H9 (cell line): ENCODE data around the gene TSNAXIP1. TPM values are rescaled to one million over a fixed set of nuclear protein-coding genes. Genes with fewer than 3 reads are reported as not detected.

ENCODE experiments used
- DNase-seq: peaks from one replicate; pipeline ENCODE4 v3.0.0-alpha.2; 2017
- H2AFZ ChIP-seq: one replicate; pipeline ENCODE4 v1.6.1; 2013; ENCODE audit warnings: mild to moderate bottlenecking, low read length, control low read depth, moderate library complexity
- H2AK5ac ChIP-seq: 2 replicates; pipeline ENCODE4 v1.6.1; 2013; ENCODE audit warnings: low read length, control low read depth, mixed read lengths; ENCODE audit not compliant: insufficient read length
- H2BK120ac ChIP-seq: one replicate; pipeline ENCODE4 v1.6.1; 2013; ENCODE audit warnings: low read depth, mild to moderate bottlenecking, low read length, control low read depth, inconsistent platforms; ENCODE audit not compliant: poor library complexity, severe bottlenecking
- H2BK12ac ChIP-seq: 2 replicates; pipeline ENCODE4 v1.6.1; 2013; ENCODE audit warnings: low read length, control low read depth, mixed read lengths, low read depth; ENCODE audit not compliant: insufficient read length
- H2BK15ac ChIP-seq: 2 replicates; pipeline ENCODE4 v1.6.1; 2013; ENCODE audit warnings: low read depth, low read length, control low read depth
- H2BK20ac ChIP-seq: one replicate; pipeline ENCODE4 v1.6.1; 2013; ENCODE audit warnings: low read depth, mild to moderate bottlenecking, low read length, control low read depth, inconsistent platforms; ENCODE audit not compliant: poor library complexity, severe bottlenecking
- H2BK5ac ChIP-seq: 2 replicates; pipeline ENCODE4 v1.6.1; 2013; ENCODE audit warnings: low read length, control low read depth, mixed read lengths; ENCODE audit not compliant: insufficient read length
- H3K14ac ChIP-seq: 2 replicates; pipeline ENCODE4 v1.6.1; 2013; ENCODE audit warnings: low read length, control low read depth; ENCODE audit not compliant: insufficient read depth
- H3K18ac ChIP-seq: 2 replicates; pipeline ENCODE4 v1.6.1; 2013; ENCODE audit warnings: low read depth, mild to moderate bottlenecking, mixed read lengths, low read length, control low read depth; ENCODE audit not compliant: insufficient read length
- H3K23ac ChIP-seq: 2 replicates; pipeline ENCODE4 v1.6.1; 2013; ENCODE audit warnings: low read length, control low read depth, mixed read lengths, low read depth; ENCODE audit not compliant: insufficient read length
- H3K23me2 ChIP-seq: 2 replicates; pipeline ENCODE4 v1.6.1; 2013; ENCODE audit warnings: low read depth, mild to moderate bottlenecking, mixed read lengths, low read length, control low read depth; ENCODE audit not compliant: insufficient read length, poor library complexity, severe bottlenecking
- H3K27ac ChIP-seq: 2 replicates; pipeline ENCODE4 v1.5.1; 2013; ENCODE audit warnings: low read length, control low read depth, mixed read lengths, low read depth; ENCODE audit not compliant: insufficient read length
- H3K27me3 ChIP-seq: 2 replicates; pipeline ENCODE4 v1.6.1; 2013; ENCODE audit warnings: low read length, control low read depth, inconsistent platforms; ENCODE audit not compliant: insufficient read depth
- H3K4ac ChIP-seq: 2 replicates; pipeline ENCODE4 v1.6.1; 2013; ENCODE audit warnings: low read depth, mild to moderate bottlenecking, control low read depth, inconsistent platforms, low read length, moderate library complexity
- H3K4me1 ChIP-seq: 2 replicates; pipeline ENCODE4 v1.6.1; 2013; ENCODE audit warnings: low read length, control low read depth, inconsistent platforms; ENCODE audit not compliant: insufficient read depth
- H3K4me2 ChIP-seq: 2 replicates; pipeline ENCODE4 v1.6.1; 2013; ENCODE audit warnings: low read length, control low read depth, mixed read lengths; ENCODE audit not compliant: insufficient read length, insufficient read depth
- H3K56ac ChIP-seq: 2 replicates; pipeline ENCODE4 v1.6.1; 2013; ENCODE audit warnings: low read depth, mild to moderate bottlenecking, mixed read lengths, low read length, control low read depth; ENCODE audit not compliant: insufficient read length
- H3K79me1 ChIP-seq: 2 replicates; pipeline ENCODE4 v1.6.1; 2013; ENCODE audit warnings: low read depth, mild to moderate bottlenecking, moderate library complexity, low read length, control low read depth, inconsistent platforms; ENCODE audit not compliant: insufficient read depth, poor library complexity, severe bottlenecking
- H3K79me2 ChIP-seq: 2 replicates; pipeline ENCODE4 v1.6.1; 2013; ENCODE audit warnings: low read length, control low read depth, inconsistent platforms; ENCODE audit not compliant: insufficient read depth
- H3K9ac ChIP-seq: 2 replicates; pipeline ENCODE4 v1.6.1; 2013; ENCODE audit warnings: low read length, control low read depth, mixed read lengths; ENCODE audit not compliant: insufficient read length; ENCODE audit errors: extremely low read depth
- H3K9me3 ChIP-seq: one replicate; pipeline ENCODE4 v1.6.1; 2013; ENCODE audit warnings: low read depth, low read length, inconsistent platforms; ENCODE audit not compliant: control insufficient read depth
- H3T11ph ChIP-seq: one replicate; pipeline ENCODE4 v1.6.1; 2013; ENCODE audit warnings: mild to moderate bottlenecking, low read length, control low read depth, inconsistent platforms
- H4K20me1 ChIP-seq: one replicate; pipeline ENCODE4 v1.6.1; 2013; ENCODE audit not compliant: control insufficient read depth, insufficient read length, insufficient read depth
- H4K5ac ChIP-seq: 2 replicates; pipeline ENCODE4 v1.6.1; 2013; ENCODE audit warnings: low read depth, mild to moderate bottlenecking, mixed read lengths, low read length, control low read depth; ENCODE audit not compliant: insufficient read length
- H4K8ac ChIP-seq: replicated peaks from 2 replicates; pipeline ENCODE4 v1.6.1; 2013; ENCODE audit warnings: low read length, control low read depth, mixed read lengths, low read depth; ENCODE audit not compliant: insufficient read length
- H4K91ac ChIP-seq: 2 replicates; pipeline ENCODE4 v1.6.1; 2013; ENCODE audit warnings: low read depth, mild to moderate bottlenecking, moderate library complexity, mixed read lengths, low read length, control low read depth; ENCODE audit not compliant: insufficient read length
- H3K27ac Mint-ChIP-seq, 3 experiments: 2 replicates in 2 of 3; 3 replicates in 1 of 3; pipeline ENCODE4 v1.8.0; 2020 to 2021; ENCODE audit warnings: mixed read lengths in 3 of 3, mild to moderate bottlenecking in 1 of 3, moderate library complexity in 1 of 3
- H3K27me3 Mint-ChIP-seq: 2 replicates; pipeline ENCODE4 v1.8.0; 2021; ENCODE audit warnings: low read depth, mild to moderate bottlenecking, moderate library complexity, mixed read lengths
- H3K36me3 Mint-ChIP-seq, 3 experiments: 2 replicates in 2 of 3; 3 replicates in 1 of 3; pipeline ENCODE4 v1.8.0; 2020 to 2021; ENCODE audit warnings: low read depth in 3 of 3, mixed read lengths in 3 of 3; ENCODE audit not compliant: insufficient read depth in 1 of 3
- H3K4me1 Mint-ChIP-seq, 2 experiments: 2 replicates each; pipeline ENCODE4 v1.8.0; 2020; ENCODE audit warnings: mixed read lengths in 2 of 2
- H3K4me3 Mint-ChIP-seq, 2 experiments: 2 replicates in 1 of 2; 3 replicates in 1 of 2; pipeline ENCODE4 v1.8.0; 2020 to 2021; ENCODE audit warnings: mild to moderate bottlenecking in 2 of 2, mixed read lengths in 2 of 2, moderate library complexity in 1 of 2
- H3K9me3 Mint-ChIP-seq, 2 experiments: 2 replicates in 1 of 2; 3 replicates in 1 of 2; pipeline ENCODE4 v1.8.0; 2020; ENCODE audit warnings: mild to moderate bottlenecking in 2 of 2, mixed read lengths in 2 of 2, moderate library complexity in 1 of 2
- CTCF ChIP-seq: fragments of 200-600 bp; sonication (generic); conservative IDR thresholded peaks from 3 replicates; pipeline ENCODE4 v1.8.0; 2021; ENCODE audit warnings: antibody characterized with exemption, mild to moderate bottlenecking
- WGBS: extraction: QIAGEN DNeasy Blood & Tissue Kit; methylation state at CpG from one replicate; pipeline ENCODE4 v1.1.7; 2013; ENCODE audit warnings: missing lambda C conversion rate, low lambda C conversion rate, mixed read lengths; ENCODE audit not compliant: insufficient read length; ENCODE audit errors: extremely low coverage; 5-methylcytosine and 5-hydroxymethylcytosine counted together
- total RNA-seq: library from RNA; stranded (reverse); gene quantifications from 2 replicates; pipeline ENCODE4 v1.2.1, GENCODE V29; 2021

Gene TSNAXIP1
- total RNA-seq, 1 experiment from 2014 or later = 1.3 TPM

GRCh38 chr16:67801241-67801640, 5.4 kb upstream of the TSNAXIP1 start:
- no peak for DNase-seq
- Mint-ChIP-seq H3K27me3 (no peaks in the 10 kb centered on the region), H3K4me3 (no peak overlapping the region), H3K36me3 (peaks cover 14 to 65% (median 51%) of the 10 kb centered on the region in 3 experiments), H3K9me3 (no peaks in the 10 kb centered on the region), H3K27ac (peak overlapping the region in 1 of 3 experiments; percentile 54; a peak in 1 of 7 replicates), H3K4me1 (peaks cover 10 to 11% of the 10 kb centered on the region in 2 experiments)
- TF ChIP-seq CTCF = no peak
- Histone ChIP-seq H2BK120ac (no peak overlapping the region), H2BK12ac (no peak overlapping the region), H4K91ac (no peak overlapping the region), H3K79me2 (peaks cover 2% of the 10 kb centered on the region; the same call in 1 of the 2 replicates), H3K79me1 (peaks cover 8% of the 10 kb centered on the region), H2AFZ (no peak overlapping the region), H4K20me1 (no peaks in the 10 kb centered on the region), H3K4me1 (0 out of 2 replicates have a peak, but pooled peaks cover 3% of the 10 kb centered on the region), H2BK20ac (no peak overlapping the region), H3K9me3 (no peaks in the 10 kb centered on the region), H4K8ac (no peak overlapping the region), H3K56ac (no peak overlapping the region), H3T11ph (no peak overlapping the region), H3K27me3 (no peaks in the 10 kb centered on the region), H2BK15ac (no peak overlapping the region), H2AK5ac (no peak overlapping the region), H3K9ac (no peak overlapping the region), H3K23me2 (peaks cover 4% of the 10 kb centered on the region), H2BK5ac (no peak overlapping the region), H4K5ac (no peak overlapping the region), H3K4me2 (no peak overlapping the region), H3K14ac (no peak overlapping the region), H3K4ac (no peak overlapping the region), H3K27ac (no peak overlapping the region), H3K18ac (no peak overlapping the region), H3K23ac (no peak overlapping the region)
- no CpG with 5 or more reads among the region's 1 CpG for WGBS
